ENCODE measurements around the gene SLAMF1.
"Not testable (repeated sequence)": the region's sequence is repeated elsewhere in the genome, so short reads cannot be mapped to it uniquely, and the experiment has no call there.

DNA sequence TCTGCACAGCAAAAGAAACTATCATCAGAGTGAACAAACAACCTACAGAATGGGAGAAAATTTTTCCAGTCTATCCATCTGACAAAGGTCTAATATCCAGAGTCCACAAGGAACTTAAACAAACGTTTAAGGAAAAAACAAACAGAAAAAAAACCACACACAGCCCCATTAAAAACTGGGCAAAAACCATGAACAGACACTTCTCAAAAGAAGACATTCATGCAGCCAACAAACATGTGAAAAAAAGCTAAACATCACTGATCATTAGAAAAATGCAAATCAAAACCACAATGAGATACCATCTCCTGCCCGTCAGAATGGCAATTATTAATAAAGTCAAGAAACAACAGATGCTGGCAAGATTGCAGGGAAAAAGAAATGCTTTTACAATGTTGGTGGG, 84.1 kb downstream of the SLAMF1 start:
- TF ChIP-seq, protein P1, sequence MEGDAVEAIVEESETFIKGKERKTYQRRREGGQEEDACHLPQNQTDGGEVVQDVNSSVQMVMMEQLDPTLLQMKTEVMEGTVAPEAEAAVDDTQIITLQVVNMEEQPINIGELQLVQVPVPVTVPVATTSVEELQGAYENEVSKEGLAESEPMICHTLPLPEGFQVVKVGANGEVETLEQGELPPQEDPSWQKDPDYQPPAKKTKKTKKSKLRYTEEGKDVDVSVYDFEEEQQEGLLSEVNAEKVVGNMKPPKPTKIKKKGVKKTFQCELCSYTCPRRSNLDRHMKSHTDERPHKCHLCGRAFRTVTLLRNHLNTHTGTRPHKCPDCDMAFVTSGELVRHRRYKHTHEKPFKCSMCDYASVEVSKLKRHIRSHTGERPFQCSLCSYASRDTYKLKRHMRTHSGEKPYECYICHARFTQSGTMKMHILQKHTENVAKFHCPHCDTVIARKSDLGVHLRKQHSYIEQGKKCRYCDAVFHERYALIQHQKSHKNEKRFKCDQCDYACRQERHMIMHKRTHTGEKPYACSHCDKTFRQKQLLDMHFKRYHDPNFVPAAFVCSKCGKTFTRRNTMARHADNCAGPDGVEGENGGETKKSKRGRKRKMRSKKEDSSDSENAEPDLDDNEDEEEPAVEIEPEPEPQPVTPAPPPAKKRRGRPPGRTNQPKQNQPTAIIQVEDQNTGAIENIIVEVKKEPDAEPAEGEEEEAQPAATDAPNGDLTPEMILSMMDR (IDR thresholded peaks at IDR 0.05): not testable (repeated sequence)
- TF ChIP-seq POLR2A (IDR thresholded peaks at IDR 0.05): not testable (repeated sequence)

Measured in adrenal gland (tissue), 5 donors.